ENCODE data around the gene PAX7.

The PAX7 gene

GRCh38 chr1:18701183-18701582 is 70.5 kb downstream of the PAX7 start:
- no peak for TF ChIP-seq EP300 (IDR thresholded peaks at IDR 0.05; ENCODE audit: borderline replicate concordance)
- no peak for TF ChIP-seq EGR1 (IDR thresholded peaks at IDR 0.05)

- no peak for TF ChIP-seq TAF1 (IDR thresholded peaks at IDR 0.05; ENCODE audit: low read depth)
- TF ChIP-seq REST (IDR thresholded peaks at IDR 0.05; ENCODE audit: low read depth): no peak
- no peak for TF ChIP-seq RAD21 (IDR thresholded peaks at IDR 0.05; ENCODE audit: low read depth)
- TF ChIP-seq FOXM1 (IDR thresholded peaks at IDR 0.05; ENCODE audit: borderline replicate concordance, low read depth): no peak
- no peak for TF ChIP-seq EGR1 (IDR thresholded peaks at IDR 0.05)
- TF ChIP-seq TCF12 (IDR thresholded peaks at IDR 0.05; ENCODE audit: low read depth): no peak
- no peak for TF ChIP-seq EP300 (IDR thresholded peaks at IDR 0.05; ENCODE audit: borderline replicate concordance)
- no peak for TF ChIP-seq NFIC (IDR thresholded peaks at IDR 0.05)
- no peak for TF ChIP-seq TEAD4 (IDR thresholded peaks at IDR 0.05)
- TF ChIP-seq MAX (IDR thresholded peaks at IDR 0.05): no peak
- TF ChIP-seq CREB1 (IDR thresholded peaks at IDR 0.05; ENCODE audit: low read depth): no peak
- no peak for TF ChIP-seq USF1 (IDR thresholded peaks at IDR 0.05)
- no peak for TF ChIP-seq YY1 (IDR thresholded peaks at IDR 0.05; ENCODE audit: low read depth)
- no peak for TF ChIP-seq CEBPB (IDR thresholded peaks at IDR 0.05)
- no peak for TF ChIP-seq ZBTB7A (IDR thresholded peaks at IDR 0.05; ENCODE audit: low read depth)
These were observed 72.5 kb downstream of the PAX7 start for GRCh38 chr1:18703041-18703621.

GRCh38 chr1:18705811-18706210 is 75.2 kb downstream of the PAX7 start:
- TF ChIP-seq YY1 (IDR thresholded peaks at IDR 0.05; ENCODE audit: low read depth): no peak
- no peak for TF ChIP-seq EGR1 (IDR thresholded peaks at IDR 0.05)
- TF ChIP-seq TAF1 (IDR thresholded peaks at IDR 0.05; ENCODE audit: low read depth): no peak
- TF ChIP-seq RAD21 (IDR thresholded peaks at IDR 0.05; ENCODE audit: low read depth): no peak
- TF ChIP-seq EP300 (IDR thresholded peaks at IDR 0.05; ENCODE audit: borderline replicate concordance): no peak
- no peak for TF ChIP-seq MAX (IDR thresholded peaks at IDR 0.05)
- no peak for TF ChIP-seq TCF12 (IDR thresholded peaks at IDR 0.05; ENCODE audit: low read depth)
- TF ChIP-seq ZBTB7A (IDR thresholded peaks at IDR 0.05; ENCODE audit: low read depth): no peak
- no peak for TF ChIP-seq USF1 (IDR thresholded peaks at IDR 0.05)
- no peak for TF ChIP-seq CREB1 (IDR thresholded peaks at IDR 0.05; ENCODE audit: low read depth)
- TF ChIP-seq REST (IDR thresholded peaks at IDR 0.05; ENCODE audit: low read depth): no peak
- TF ChIP-seq FOXM1 (IDR thresholded peaks at IDR 0.05; ENCODE audit: borderline replicate concordance, low read depth): no peak

- TF ChIP-seq YY1 (IDR thresholded peaks at IDR 0.05; ENCODE audit: low read depth) (no peak), CREB1 (IDR thresholded peaks at IDR 0.05; ENCODE audit: low read depth) (no peak)
These were observed 77.1 kb downstream of the PAX7 start for GRCh38 chr1:18707696-18708257.

GRCh38 chr1:18710002-18710401 is 79.4 kb downstream of the PAX7 start:
- TF ChIP-seq MAX (IDR thresholded peaks at IDR 0.05) (no peak), NFIC (IDR thresholded peaks at IDR 0.05) (no peak), FOXM1 (IDR thresholded peaks at IDR 0.05; ENCODE audit: borderline replicate concordance, low read depth) (no peak), TEAD4 (IDR thresholded peaks at IDR 0.05) (no peak), EP300 (IDR thresholded peaks at IDR 0.05; ENCODE audit: borderline replicate concordance) (no peak), REST (IDR thresholded peaks at IDR 0.05; ENCODE audit: low read depth) (no peak), YY1 (IDR thresholded peaks at IDR 0.05; ENCODE audit: low read depth) (no peak), TCF12 (IDR thresholded peaks at IDR 0.05; ENCODE audit: low read depth) (no peak), CEBPB (IDR thresholded peaks at IDR 0.05) (no peak), TAF1 (IDR thresholded peaks at IDR 0.05; ENCODE audit: low read depth) (no peak), RAD21 (IDR thresholded peaks at IDR 0.05; ENCODE audit: low read depth) (no peak), ZBTB7A (IDR thresholded peaks at IDR 0.05; ENCODE audit: low read depth) (no peak), CREB1 (IDR thresholded peaks at IDR 0.05; ENCODE audit: low read depth) (no peak), USF1 (IDR thresholded peaks at IDR 0.05) (no peak), EGR1 (IDR thresholded peaks at IDR 0.05) (no peak)
